Kidney (tissue), 14 donors: ENCODE measurements around the gene STAB2. TPM values are rescaled to one million over a fixed set of nuclear protein-coding genes. Genes with fewer than 3 reads are reported as not detected.

Experiments
- DNase-seq, 5 donors: peaks; one replicate each; pipeline ENCODE4 v3.0.0-alpha.2; 2013 to 2020
- FAIRE-seq: peaks from 2 replicates; lab custom pipeline; 2012; peaks lifted over from hg19 to GRCh38; lab: Jason Lieb, UNC
- H3K27ac ChIP-seq, 2 donors: one replicate each; pipeline ENCODE4 v1.7.0; 2013; ENCODE audit warnings: low read depth in 2 of 2, low read length in 2 of 2, inconsistent platforms in 1 of 2
- H3K27me3 ChIP-seq: one replicate; pipeline ENCODE4 v1.7.1; 2013; ENCODE audit warnings: low read length, inconsistent platforms; ENCODE audit not compliant: control insufficient read depth, insufficient read depth
- H3K36me3 ChIP-seq, 3 donors: one replicate each; pipeline versions ENCODE4 v1.7.0 to v1.7.1; 2013; ENCODE audit warnings: low read length in 3 of 3, control low read depth in 1 of 3, inconsistent platforms in 1 of 3; ENCODE audit not compliant: insufficient read depth in 3 of 3, control insufficient read depth in 2 of 3
- H3K4me1 ChIP-seq, 3 donors: one replicate each; pipeline versions ENCODE4 v1.7.0 to v1.7.1; 2013; ENCODE audit warnings: low read length in 3 of 3, inconsistent platforms in 1 of 3, low read depth in 1 of 3; ENCODE audit not compliant: control insufficient read depth in 2 of 3, insufficient read depth in 2 of 3
- H3K4me3 ChIP-seq, 3 donors: one replicate each; pipeline versions ENCODE4 v1.7.0 to v1.8.1; 2013; ENCODE audit warnings: low read length in 3 of 3, control low read depth in 1 of 3, inconsistent platforms in 1 of 3
- H3K9ac ChIP-seq, 3 donors: one replicate each; pipeline versions ENCODE4 v1.7.0 to v1.7.1; 2013; ENCODE audit warnings: low read length in 3 of 3, control low read depth in 1 of 3, inconsistent platforms in 1 of 3
- H3K9me3 ChIP-seq, 3 donors: one replicate each; pipeline versions ENCODE4 v1.7.0 to v1.7.1; 2013; ENCODE audit warnings: low read length in 3 of 3, control low read depth in 1 of 3, inconsistent platforms in 1 of 3; ENCODE audit not compliant: control insufficient read depth in 2 of 3, insufficient read depth in 1 of 3
- intact Hi-C: fragments of 100-400 bp; cut with DNase I; formaldehyde crosslinking; loops from one replicate; pipeline ENCODE4 v1.11.1; 2022
- polyA plus RNA-seq: library from polyadenylated mRNA; stranded (reverse); fragments of 350-450 nt; fragmentation: Illumina TruSeq; extraction: RNeasy Lipid Tissue Mini Kit (QIAGEN cat#74804); gene quantifications from one replicate; pipeline ENCODE4 v1.2.3, GENCODE V29; 2014; ENCODE audit warnings: low read depth, low replicate concordance; ENCODE audit not compliant: insufficient read depth
- total RNA-seq: library from RNA; stranded (reverse); fragmentation: NEBNext Ultra II Directional; extraction: Animal tissue kit (Norgen Biotek cat#: 25700); gene quantifications from one replicate; pipeline ENCODE4 v1.2.1, GENCODE V29; 2021
- TF ChIP-seq, protein P1 (sequence below): IDR thresholded peaks from 3 replicates; pipeline ENCODE4 v1.5.1; 2012; ENCODE audit warnings: mild to moderate bottlenecking, moderate library complexity, borderline replicate concordance; ENCODE audit not compliant: insufficient read depth; ENCODE audit errors: extremely low read depth
- donor health status: control.
- donor health status: control.
- donor health status: control.
- donor health status: control.
- donor health status: control.
- donor health status: DM: yes; HTN: yes; CAD: no.
- donor health status: Normal renal cell carcinoma (clear cell type).

STAB2 gene
- total and polyA plus RNA-seq, 2 donors from 2014 or later, result 0.16 TPM; not detected in 1

DNA sequence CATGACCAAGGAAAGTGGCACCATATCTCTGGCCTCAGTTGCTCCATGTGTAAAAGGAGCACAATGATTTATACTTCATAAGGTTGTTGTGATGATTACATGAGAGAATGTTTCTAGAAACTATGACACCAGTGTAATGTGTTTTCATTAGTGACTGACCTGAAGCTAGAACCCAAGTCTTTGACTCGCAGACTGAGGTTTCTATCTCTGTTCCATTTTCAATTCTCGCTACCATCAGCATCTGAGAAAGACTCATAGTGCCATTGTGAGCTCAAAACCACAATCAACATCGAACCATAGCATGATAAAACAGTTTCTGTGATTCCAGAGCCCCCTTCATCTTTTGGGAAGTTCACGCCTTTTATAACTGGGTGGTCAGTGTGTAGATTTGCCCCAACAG, 53.8 kb downstream of the STAB2 start:
- intact Hi-C loops, result no loop called here
- no peak for FAIRE-seq

DNA sequence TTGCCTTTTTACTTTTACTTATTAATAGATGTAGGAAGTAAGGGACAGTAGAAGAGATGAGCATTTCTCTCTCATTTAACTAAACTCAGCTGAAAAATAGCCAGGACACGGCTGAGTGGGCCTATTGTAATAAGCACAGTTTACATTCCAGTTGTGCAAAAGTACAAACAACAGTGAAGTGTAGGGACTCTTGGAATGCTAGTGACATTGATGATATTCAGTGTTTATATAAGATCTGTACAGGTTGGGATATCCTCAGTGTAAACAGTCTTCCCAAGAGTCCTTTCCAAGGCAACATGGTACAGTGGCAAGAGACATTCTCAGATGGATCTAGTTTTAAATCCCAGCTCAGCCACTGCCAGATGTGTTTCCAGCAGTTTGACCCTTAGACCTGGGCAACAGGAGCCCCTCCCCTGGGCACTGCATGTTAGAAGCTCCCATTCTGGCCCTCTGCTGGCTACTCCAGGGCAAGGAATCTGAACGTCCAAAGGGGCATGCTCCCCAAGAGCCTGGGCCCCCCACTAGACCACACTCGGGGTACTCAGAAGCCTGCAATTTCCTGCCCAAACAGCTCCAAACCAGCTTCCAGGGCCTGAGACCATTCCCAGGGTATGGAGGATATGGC, 55.3 kb downstream of the STAB2 start:
- Histone ChIP-seq H3K27ac (no peak overlapping the region), H3K36me3 (no peaks in the 10 kb centered on the region), H3K4me3 (no peak overlapping the region), H3K4me1 (no peaks in the 10 kb centered on the region), H3K27me3 (no peaks in the 10 kb centered on the region), H3K9ac (no peak overlapping the region), H3K9me3 (no peaks in the 10 kb centered on the region)
- intact Hi-C loops, result no loop called here
- TF ChIP-seq, protein P1, sequence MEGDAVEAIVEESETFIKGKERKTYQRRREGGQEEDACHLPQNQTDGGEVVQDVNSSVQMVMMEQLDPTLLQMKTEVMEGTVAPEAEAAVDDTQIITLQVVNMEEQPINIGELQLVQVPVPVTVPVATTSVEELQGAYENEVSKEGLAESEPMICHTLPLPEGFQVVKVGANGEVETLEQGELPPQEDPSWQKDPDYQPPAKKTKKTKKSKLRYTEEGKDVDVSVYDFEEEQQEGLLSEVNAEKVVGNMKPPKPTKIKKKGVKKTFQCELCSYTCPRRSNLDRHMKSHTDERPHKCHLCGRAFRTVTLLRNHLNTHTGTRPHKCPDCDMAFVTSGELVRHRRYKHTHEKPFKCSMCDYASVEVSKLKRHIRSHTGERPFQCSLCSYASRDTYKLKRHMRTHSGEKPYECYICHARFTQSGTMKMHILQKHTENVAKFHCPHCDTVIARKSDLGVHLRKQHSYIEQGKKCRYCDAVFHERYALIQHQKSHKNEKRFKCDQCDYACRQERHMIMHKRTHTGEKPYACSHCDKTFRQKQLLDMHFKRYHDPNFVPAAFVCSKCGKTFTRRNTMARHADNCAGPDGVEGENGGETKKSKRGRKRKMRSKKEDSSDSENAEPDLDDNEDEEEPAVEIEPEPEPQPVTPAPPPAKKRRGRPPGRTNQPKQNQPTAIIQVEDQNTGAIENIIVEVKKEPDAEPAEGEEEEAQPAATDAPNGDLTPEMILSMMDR, result no peak
- FAIRE-seq, result no peak
- DNase-seq, result no peak

More for the DNA sequence above, 53.8 kb downstream of the STAB2 start:
- no peak overlapping the region for H3K27ac ChIP-seq
- TF ChIP-seq, protein P1, result no peak
- no peaks in the 10 kb centered on the region for H3K27me3 ChIP-seq
- DNase-seq, result no peak
- H3K9ac ChIP-seq, result no peak overlapping the region
- H3K4me3 ChIP-seq, result no peak overlapping the region
- H3K9me3 ChIP-seq, result no peaks in the 10 kb centered on the region
- no peaks in the 10 kb centered on the region for H3K4me1 ChIP-seq
- H3K36me3 ChIP-seq, result no peaks in the 10 kb centered on the region

DNA sequence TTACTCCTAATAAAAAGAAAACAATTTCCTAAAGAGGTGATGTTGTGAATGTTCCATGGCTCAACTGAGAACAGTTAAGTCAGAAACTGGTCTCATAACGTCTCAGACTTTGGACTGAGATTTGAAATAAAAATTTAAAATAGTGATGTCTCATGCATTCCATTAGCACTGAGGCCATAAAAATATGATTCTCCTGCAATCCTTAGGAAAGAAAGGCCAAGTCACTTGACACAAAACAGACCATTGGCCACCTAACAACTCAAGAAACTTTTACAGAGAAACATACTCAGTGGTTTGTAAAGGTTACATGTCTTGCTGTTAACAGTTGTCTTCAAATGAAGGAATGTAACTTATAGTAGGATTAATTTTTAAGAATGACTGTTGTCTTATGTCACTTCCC, 58.1 kb downstream of the STAB2 start:
- H3K9me3 ChIP-seq, result no peaks in the 10 kb centered on the region
- no peak for FAIRE-seq

More for the DNA sequence above, 58.1 kb downstream of the STAB2 start:
- Histone ChIP-seq H3K36me3 (no peaks in the 10 kb centered on the region), H3K9ac (no peak overlapping the region), H3K4me1 (no peaks in the 10 kb centered on the region), H3K27ac (no peak overlapping the region), H3K27me3 (no peaks in the 10 kb centered on the region), H3K4me3 (no peak overlapping the region)
- intact Hi-C loops, result no loop called here
- TF ChIP-seq, protein P1, result no peak
- DNase-seq, result no peak
